ENCODE results near the gene RUNX1.
A peak's percentile ranks its signal among the peaks of the same experiment; 100 is the strongest.

The RUNX1 gene

DNA sequence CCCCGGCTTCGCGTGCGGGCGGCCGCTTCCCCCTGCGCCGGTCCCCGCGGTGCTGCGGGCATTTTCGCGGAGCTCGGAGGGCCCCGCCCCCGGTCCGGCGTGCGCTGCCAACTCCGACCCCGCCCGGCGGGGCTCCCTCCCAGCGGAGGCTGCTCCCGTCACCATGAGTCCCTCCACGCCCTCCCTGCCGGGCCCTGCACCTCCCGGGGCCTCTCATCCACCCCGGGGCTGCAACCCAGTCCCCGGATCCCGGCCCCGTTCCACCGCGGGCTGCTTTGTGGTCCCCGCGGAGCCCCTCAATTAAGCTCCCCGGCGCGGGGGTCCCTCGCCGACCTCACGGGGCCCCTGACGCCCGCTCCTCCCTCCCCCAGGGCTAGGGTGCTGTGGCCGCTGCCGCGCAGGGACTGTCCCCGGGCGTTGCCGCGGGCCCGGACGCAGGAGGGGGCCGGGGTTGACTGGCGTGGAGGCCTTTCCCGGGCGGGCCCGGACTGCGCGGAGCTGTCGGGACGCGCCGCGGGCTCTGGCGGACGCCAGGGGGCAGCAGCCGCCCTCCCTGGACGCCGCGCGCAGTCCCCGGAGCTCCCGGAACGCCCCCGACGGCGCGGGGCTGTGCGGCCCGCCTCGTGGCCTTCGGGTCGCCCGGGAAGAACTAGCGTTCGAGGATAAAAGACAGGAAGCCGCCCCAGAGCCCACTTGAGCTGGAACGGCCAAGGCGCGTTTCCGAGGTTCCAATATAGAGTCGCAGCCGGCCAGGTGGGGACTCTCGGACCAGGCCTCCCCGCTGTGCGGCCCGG lies 159.2 kb downstream of the RUNX1 start:
- TF ChIP-seq CTCF (IDR thresholded peaks at IDR 0.05; ENCODE audit: low read depth, low read length, missing control alignments): peak; percentile 76
- DNase-seq (ENCODE audit: low read depth): no peak

GRCh38 chr21:34889320-34889675 lies 159.8 kb downstream of the RUNX1 start:
- H3K4me3 ChIP-seq (ENCODE audit: low read depth, low read length): peak overlapping the region; percentile 61
- no peak for DNase-seq (ENCODE audit: low read depth)
- TF ChIP-seq CTCF (IDR thresholded peaks at IDR 0.05; ENCODE audit: low read depth, low read length, missing control alignments): no peak

More for the DNA sequence above, 159.2 kb downstream of the RUNX1 start:
- peak overlapping the region; percentile 61 for H3K4me3 ChIP-seq (ENCODE audit: low read depth, low read length)

DNA sequence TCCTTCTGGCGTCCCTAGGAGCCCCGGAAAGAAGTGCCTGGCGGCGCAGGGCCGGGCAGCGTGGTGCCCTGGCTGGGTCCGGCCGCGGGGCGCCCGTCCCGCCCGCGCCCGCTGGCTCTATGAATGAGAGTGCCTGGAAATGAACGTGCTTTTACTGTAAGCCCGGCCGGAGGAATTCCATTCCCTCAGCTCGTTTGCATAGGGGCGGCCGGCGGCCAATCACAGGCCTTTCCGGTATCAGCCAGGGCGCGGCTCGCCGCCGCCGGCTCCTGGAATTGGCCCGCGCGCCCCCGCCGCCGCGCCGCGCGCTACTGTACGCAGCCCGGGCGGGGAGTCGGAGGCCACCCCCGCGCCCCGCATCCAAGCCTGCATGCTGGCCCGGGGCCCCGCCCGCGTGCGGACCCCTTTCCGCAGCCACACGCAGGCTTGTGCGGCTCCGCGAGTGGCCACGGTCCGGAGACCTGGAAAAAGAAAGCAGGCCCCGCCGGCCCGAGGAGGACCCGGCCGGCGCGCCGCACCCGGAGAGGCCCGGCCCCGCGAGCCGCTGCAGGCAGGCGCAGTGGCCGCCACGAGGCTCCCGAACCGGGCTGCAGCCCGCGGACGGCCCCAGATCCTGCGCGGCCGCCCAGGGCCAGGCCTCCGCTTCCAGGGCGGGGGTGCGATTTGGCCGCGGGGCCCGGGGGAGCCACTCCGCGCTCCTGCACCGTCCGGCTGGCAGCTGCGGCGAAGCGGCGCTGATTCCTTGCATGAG lies 160.4 kb downstream of the RUNX1 start:
- peak overlapping the region; percentile 61 for H3K4me3 ChIP-seq (ENCODE audit: low read depth, low read length)
- no peak for TF ChIP-seq CTCF (IDR thresholded peaks at IDR 0.05; ENCODE audit: low read depth, low read length, missing control alignments)
- peak; percentile 44 for DNase-seq (ENCODE audit: low read depth)

GRCh38 chr21:34887725-34888568 lies 161.2 kb downstream of the RUNX1 start:
- peak; percentile 40 for DNase-seq (ENCODE audit: low read depth)
- H3K4me3 ChIP-seq (ENCODE audit: low read depth, low read length): peak overlapping the region; percentile 61
- TF ChIP-seq CTCF (IDR thresholded peaks at IDR 0.05; ENCODE audit: low read depth, low read length, missing control alignments): no peak

- no peak for DNase-seq (ENCODE audit: low read depth)
These were observed 162.0 kb downstream of the RUNX1 start for GRCh38 chr21:34887105-34887442.

More at GRCh38 chr21:34887105-34887442, 162.0 kb downstream of the RUNX1 start:
- peak overlapping the region; percentile 61 for H3K4me3 ChIP-seq (ENCODE audit: low read depth, low read length)
- no peak for TF ChIP-seq CTCF (IDR thresholded peaks at IDR 0.05; ENCODE audit: low read depth, low read length, missing control alignments)

Measured in GM12864 (cell line).